MG63 (cell line): ENCODE results near the gene MIEF2. TPM values are rescaled to one million over a fixed set of nuclear protein-coding genes. Genes with fewer than 3 reads are reported as not detected.

Source experiments
- DNase-seq: peaks from one replicate; pipeline ENCODE4 v3.0.0-alpha.2; 2020
- H3K27me3 ChIP-seq: fragments of 250-450 bp; sonication (Bioruptor Pico); 2 replicates; pipeline ENCODE4 v1.5.1; 2020; ENCODE audit warnings: mild to moderate bottlenecking, moderate library complexity
- H3K36me3 ChIP-seq: fragments of 250-450 bp; sonication (Bioruptor Pico); 2 replicates; pipeline ENCODE4 v1.5.1; 2020; ENCODE audit warnings: mild to moderate bottlenecking, moderate library complexity
- H3K4me3 ChIP-seq: fragments of 250-450 bp; sonication (Bioruptor Pico); 2 replicates; pipeline ENCODE4 v1.5.1; 2020; ENCODE audit warnings: mild to moderate bottlenecking, moderate library complexity
- H3K9me3 ChIP-seq: fragments of 250-450 bp; sonication (Bioruptor Pico); 2 replicates; pipeline ENCODE4 v1.5.1; 2020; ENCODE audit warnings: mild to moderate bottlenecking, moderate library complexity
- total RNA-seq: library from RNA; depleted of rRNA; stranded (reverse); fragments of >200 nt; shearing (Covaris generic); gene quantifications from 2 replicates; pipeline ENCODE4 v1.2.3, GENCODE V29; 2014; ENCODE audit warnings: low replicate concordance

MIEF2 gene
- total RNA-seq, 1 experiment from 2014 or later: 19.9 TPM

GRCh38 chr17:18230288-18231141 lies 29.9 kb upstream of the MIEF2 start:
- H3K27me3 ChIP-seq: no peaks in the 10 kb centered on the region
- no peaks in the 10 kb centered on the region for H3K36me3 ChIP-seq
- DNase-seq: no peak
- no peaks in the 10 kb centered on the region for H3K9me3 ChIP-seq
- no peak overlapping the region for H3K4me3 ChIP-seq

- DNase-seq: no peak
- Histone ChIP-seq H3K36me3 (no peaks in the 10 kb centered on the region), H3K27me3 (no peaks in the 10 kb centered on the region)
These were observed 29.3 kb upstream of the MIEF2 start for GRCh38 chr17:18231164-18231563.

GRCh38 chr17:18233803-18234518 lies 26.5 kb upstream of the MIEF2 start:
- Histone ChIP-seq H3K4me3 (no peak overlapping the region), H3K9me3 (no peaks in the 10 kb centered on the region), H3K36me3 (no peaks in the 10 kb centered on the region), H3K27me3 (no peaks in the 10 kb centered on the region)
- no peak for DNase-seq

More at GRCh38 chr17:18231164-18231563, 29.3 kb upstream of the MIEF2 start:
- Histone ChIP-seq H3K4me3 (no peak overlapping the region), H3K9me3 (no peaks in the 10 kb centered on the region)

GRCh38 chr17:18234853-18235380 lies 25.5 kb upstream of the MIEF2 start:
- Histone ChIP-seq H3K36me3 (no peaks in the 10 kb centered on the region), H3K27me3 (no peaks in the 10 kb centered on the region)

GRCh38 chr17:18235743-18236256 lies 24.7 kb upstream of the MIEF2 start:
- no peaks in the 10 kb centered on the region for H3K36me3 ChIP-seq
- no peaks in the 10 kb centered on the region for H3K27me3 ChIP-seq
- H3K4me3 ChIP-seq: no peak overlapping the region
- DNase-seq: peak; percentile 75
- no peaks in the 10 kb centered on the region for H3K9me3 ChIP-seq

More at GRCh38 chr17:18234853-18235380, 25.5 kb upstream of the MIEF2 start:
- Histone ChIP-seq H3K9me3 (no peaks in the 10 kb centered on the region), H3K4me3 (no peak overlapping the region)
- DNase-seq: no peak

GRCh38 chr17:18236494-18236893 lies 24.0 kb upstream of the MIEF2 start:
- Histone ChIP-seq H3K9me3 (no peaks in the 10 kb centered on the region), H3K27me3 (no peaks in the 10 kb centered on the region), H3K36me3 (no peaks in the 10 kb centered on the region), H3K4me3 (no peak overlapping the region)
- no peak for DNase-seq

- Histone ChIP-seq H3K4me3 (no peak overlapping the region), H3K9me3 (no peaks in the 10 kb centered on the region), H3K36me3 (no peaks in the 10 kb centered on the region), H3K27me3 (no peaks in the 10 kb centered on the region)
- no peak for DNase-seq
These were observed 23.0 kb upstream of the MIEF2 start for GRCh38 chr17:18237461-18237860.

- Histone ChIP-seq H3K4me3 (no peak overlapping the region), H3K9me3 (no peaks in the 10 kb centered on the region), H3K27me3 (no peaks in the 10 kb centered on the region), H3K36me3 (no peaks in the 10 kb centered on the region)
- no peak for DNase-seq
These were observed 22.2 kb upstream of the MIEF2 start for GRCh38 chr17:18238299-18238698.

GRCh38 chr17:18240449-18240848 lies 20.0 kb upstream of the MIEF2 start:
- no peak for DNase-seq
- no peak overlapping the region for H3K4me3 ChIP-seq
- H3K27me3 ChIP-seq: no peaks in the 10 kb centered on the region
- peaks cover 4% of the 10 kb centered on the region; the same call in 1 of the 2 replicates for H3K36me3 ChIP-seq
- no peaks in the 10 kb centered on the region for H3K9me3 ChIP-seq

- Histone ChIP-seq H3K4me3 (no peak overlapping the region), H3K9me3 (no peaks in the 10 kb centered on the region), H3K36me3 (peaks cover 4% of the 10 kb centered on the region; the same call in 1 of the 2 replicates), H3K27me3 (no peaks in the 10 kb centered on the region)
- DNase-seq: no peak
These were observed 19.1 kb upstream of the MIEF2 start for GRCh38 chr17:18241229-18241871.

- Histone ChIP-seq H3K27me3 (no peaks in the 10 kb centered on the region), H3K36me3 (peaks cover 10% of the 10 kb centered on the region), H3K9me3 (no peaks in the 10 kb centered on the region), H3K4me3 (no peak overlapping the region)
- no peak for DNase-seq
These were observed 15.3 kb upstream of the MIEF2 start for GRCh38 chr17:18245038-18245776.

- H3K36me3 ChIP-seq: peaks cover 10% of the 10 kb centered on the region
- no peak overlapping the region for H3K4me3 ChIP-seq
- DNase-seq: no peak
- no peaks in the 10 kb centered on the region for H3K27me3 ChIP-seq
- no peaks in the 10 kb centered on the region for H3K9me3 ChIP-seq
These were observed 14.2 kb upstream of the MIEF2 start for GRCh38 chr17:18246109-18246725.

- DNase-seq: no peak
- H3K27me3 ChIP-seq: no peaks in the 10 kb centered on the region
- H3K4me3 ChIP-seq: no peak overlapping the region
- peaks cover 10% of the 10 kb centered on the region for H3K36me3 ChIP-seq
- no peaks in the 10 kb centered on the region for H3K9me3 ChIP-seq
These were observed 13.4 kb upstream of the MIEF2 start for GRCh38 chr17:18246880-18247612.

- Histone ChIP-seq H3K36me3 (peaks cover 12% of the 10 kb centered on the region), H3K9me3 (no peaks in the 10 kb centered on the region), H3K27me3 (no peaks in the 10 kb centered on the region), H3K4me3 (no peak overlapping the region)
- DNase-seq: no peak
These were observed 12.9 kb upstream of the MIEF2 start for GRCh38 chr17:18247613-18248001.

- Histone ChIP-seq H3K9me3 (no peaks in the 10 kb centered on the region), H3K4me3 (no peak overlapping the region), H3K36me3 (peaks cover 12% of the 10 kb centered on the region), H3K27me3 (no peaks in the 10 kb centered on the region)
- peak; percentile 44 for DNase-seq
These were observed 12.1 kb upstream of the MIEF2 start for GRCh38 chr17:18248300-18248731.
